Vagina (tissue), 2 donors: ENCODE measurements around the gene ULK4. TPM values are rescaled to one million over a fixed set of nuclear protein-coding genes. Genes with fewer than 3 reads are reported as not detected.

Experiments
- DNase-seq, 2 donors: peaks; one replicate each; pipeline ENCODE4 v3.0.0-alpha.2; 2017; ENCODE audit errors: extremely low spot score in 2 of 2
- H3K27ac ChIP-seq: fragments of 200-600 bp; sonication (generic); one replicate; pipeline ENCODE4 v1.5.1; 2019
- H3K27me3 ChIP-seq: fragments of 200-600 bp; sonication (generic); one replicate; pipeline ENCODE4 v1.5.1; 2019
- H3K36me3 ChIP-seq, 2 donors: fragments of 200-600 bp; sonication (generic); one replicate each; pipeline ENCODE4 v1.5.1; 2017 to 2019
- H3K4me1 ChIP-seq: fragments of 200-600 bp; sonication (generic); one replicate; pipeline ENCODE4 v1.5.1; 2019
- H3K4me3 ChIP-seq, 2 donors: fragments of 200-600 bp; sonication (generic); 1 replicate in 1 of 2; 2 replicates in 1 of 2; pipeline ENCODE4 v1.5.1; 2016 to 2019
- H3K9me3 ChIP-seq: fragments of 200-600 bp; sonication (generic); one replicate; pipeline ENCODE4 v1.5.1; 2019
- POLR2A ChIP-seq, 2 donors: fragments of 450-650 bp; IDR thresholded peaks; one replicate each; pipeline ENCODE4 v1.6.1; 2017; ENCODE audit warnings: antibody characterized with exemption in 2 of 2, mild to moderate bottlenecking in 2 of 2, moderate library complexity in 2 of 2
- POLR2AphosphoS5 ChIP-seq, 2 donors: sonication (generic); formaldehyde crosslinking; IDR thresholded peaks; one replicate each; pipeline ENCODE4 v1.9.0; 2017; ENCODE audit warnings: antibody characterized with exemption in 2 of 2, mild to moderate bottlenecking in 2 of 2, low read depth in 1 of 2; ENCODE audit not compliant: insufficient read depth in 1 of 2
- intact Hi-C: fragments of 100-400 bp; cut with DNase I; formaldehyde crosslinking; loops from one replicate; pipeline ENCODE4 v1.15.1; 2023
- small RNA-seq: library from RNA; depleted of rRNA; stranded (forward); fragments of <200 nt; gene quantifications from one replicate; pipeline ENCODE3, GENCODE V24; 2016
- total RNA-seq: library from RNA; depleted of rRNA; stranded (reverse); fragments of >200 nt; gene quantifications from one replicate; pipeline ENCODE4 v1.2.3, GENCODE V29; 2016
- TF ChIP-seq, protein P1 (sequence below), 3 experiments: fragments of 450-650 bp in 2 of 3; fragments of 200-600 bp in 1 of 3; sonication (generic) in 1 of 3; IDR thresholded peaks; one replicate each; pipeline ENCODE4 v1.5.1; 2017 to 2019; ENCODE audit warnings: antibody characterized with exemption in 3 of 3, mild to moderate bottlenecking in 2 of 3, moderate library complexity in 2 of 3

ULK4 gene
- total RNA-seq, 1 donor from 2014 or later = 24.1 TPM

- Histone ChIP-seq H3K27ac (peak within 1 kb of the TSS; percentile 98), H3K4me3 (peak within 1 kb of the TSS; percentile 73 to 79), H3K4me1 (peaks cover 36% of the 10 kb centered on the region), H3K9me3 (no peaks in the 10 kb centered on the region), H3K27me3 (no peaks in the 10 kb centered on the region), H3K36me3 (no peaks in the 10 kb centered on the region)
- DNase-seq = no peak
- peak; percentile 85 to 99 for TF ChIP-seq POLR2AphosphoS5 (IDR thresholded peaks at IDR 0.05; ENCODE audit: insufficient read depth in 1 of 2, low read depth in 1 of 2)
- TF ChIP-seq, protein P1, sequence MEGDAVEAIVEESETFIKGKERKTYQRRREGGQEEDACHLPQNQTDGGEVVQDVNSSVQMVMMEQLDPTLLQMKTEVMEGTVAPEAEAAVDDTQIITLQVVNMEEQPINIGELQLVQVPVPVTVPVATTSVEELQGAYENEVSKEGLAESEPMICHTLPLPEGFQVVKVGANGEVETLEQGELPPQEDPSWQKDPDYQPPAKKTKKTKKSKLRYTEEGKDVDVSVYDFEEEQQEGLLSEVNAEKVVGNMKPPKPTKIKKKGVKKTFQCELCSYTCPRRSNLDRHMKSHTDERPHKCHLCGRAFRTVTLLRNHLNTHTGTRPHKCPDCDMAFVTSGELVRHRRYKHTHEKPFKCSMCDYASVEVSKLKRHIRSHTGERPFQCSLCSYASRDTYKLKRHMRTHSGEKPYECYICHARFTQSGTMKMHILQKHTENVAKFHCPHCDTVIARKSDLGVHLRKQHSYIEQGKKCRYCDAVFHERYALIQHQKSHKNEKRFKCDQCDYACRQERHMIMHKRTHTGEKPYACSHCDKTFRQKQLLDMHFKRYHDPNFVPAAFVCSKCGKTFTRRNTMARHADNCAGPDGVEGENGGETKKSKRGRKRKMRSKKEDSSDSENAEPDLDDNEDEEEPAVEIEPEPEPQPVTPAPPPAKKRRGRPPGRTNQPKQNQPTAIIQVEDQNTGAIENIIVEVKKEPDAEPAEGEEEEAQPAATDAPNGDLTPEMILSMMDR (IDR thresholded peaks at IDR 0.05) = no peak
- peak in 1 of 2 donors; percentile 94 for TF ChIP-seq POLR2A (IDR thresholded peaks at IDR 0.05)
- intact Hi-C loops = loop anchor here (10.0 kb wide), 1 partner anchor 614 kb away; no protein-coding TSS in a partner anchor
Observed at GRCh38 chr3:41198950-41199865, 762.7 kb downstream of the ULK4 start, which contains the start of gene CTNNB1. Gene CTNNB1 (plus strand): TSS chr3:41199505. CDS start chr3:41224069, 24,564 bp downstream.

- intact Hi-C loops = loop anchor here (10.0 kb wide), 1 partner anchor 614 kb away; no protein-coding TSS in a partner anchor
- no peak for DNase-seq
- Histone ChIP-seq H3K4me1 (peaks cover 29% of the 10 kb centered on the region), H3K27ac (peak overlapping the region; percentile 98), H3K27me3 (no peaks in the 10 kb centered on the region), H3K9me3 (no peaks in the 10 kb centered on the region), H3K4me3 (peak overlapping the region; percentile 73 to 79), H3K36me3 (no peaks in the 10 kb centered on the region)
- TF ChIP-seq, protein P1 (IDR thresholded peaks at IDR 0.05) = no peak
Observed at GRCh38 chr3:41198526-41198925, 763.4 kb downstream of the ULK4 start.

- H3K27me3 ChIP-seq = no peaks in the 10 kb centered on the region
- no peaks in the 10 kb centered on the region for H3K36me3 ChIP-seq
- DNase-seq = no peak
- H3K4me3 ChIP-seq = peak overlapping the region in 1 of 2 donors; percentile 79
- no peak for TF ChIP-seq POLR2A (IDR thresholded peaks at IDR 0.05)
- no peak overlapping the region for H3K27ac ChIP-seq
- H3K9me3 ChIP-seq = no peaks in the 10 kb centered on the region
- peaks cover 24% of the 10 kb centered on the region for H3K4me1 ChIP-seq
- intact Hi-C loops = loop anchor here (10.0 kb wide), 1 partner anchor 613 kb away; no protein-coding TSS in a partner anchor
Observed at GRCh38 chr3:41198046-41198445, 763.9 kb downstream of the ULK4 start.

Small RNA genes within 50 kb of the gene (small RNA-seq; reads per million reads assigned to genes)
- gene ATP6V0E1P2 (not detected), gene RF00019 (not detected), gene RF00096 (not detected), gene RF00602 (not detected)

Other genes starting within 250 kb of the ULK4 start
- gene TRAK1, start 129.3 kb upstream of the ULK4 start, total RNA-seq = 36.8 TPM